SKM-1 treated with dmso at 0.1 percent for 144 hours (cell line): Measurements from ENCODE around the gene CLEC17A.
A peak's percentile ranks its signal among the peaks of the same experiment; 100 is the strongest.
"Not testable (repeated sequence)": the region's sequence is repeated elsewhere in the genome, so short reads cannot be mapped to it uniquely, and the experiment has no call there.

Experiments
- DNase-seq: peaks from one replicate; lab custom pipeline; 2025; ENCODE audit not compliant: unreplicated experiment; lab: John Stamatoyannopoulos, UW

Gene CLEC17A, protein sequence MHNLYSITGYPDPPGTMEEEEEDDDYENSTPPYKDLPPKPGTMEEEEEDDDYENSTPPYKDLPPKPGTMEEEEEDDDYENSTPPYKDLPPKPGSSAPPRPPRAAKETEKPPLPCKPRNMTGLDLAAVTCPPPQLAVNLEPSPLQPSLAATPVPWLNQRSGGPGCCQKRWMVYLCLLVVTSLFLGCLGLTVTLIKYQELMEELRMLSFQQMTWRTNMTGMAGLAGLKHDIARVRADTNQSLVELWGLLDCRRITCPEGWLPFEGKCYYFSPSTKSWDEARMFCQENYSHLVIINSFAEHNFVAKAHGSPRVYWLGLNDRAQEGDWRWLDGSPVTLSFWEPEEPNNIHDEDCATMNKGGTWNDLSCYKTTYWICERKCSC

DNA sequence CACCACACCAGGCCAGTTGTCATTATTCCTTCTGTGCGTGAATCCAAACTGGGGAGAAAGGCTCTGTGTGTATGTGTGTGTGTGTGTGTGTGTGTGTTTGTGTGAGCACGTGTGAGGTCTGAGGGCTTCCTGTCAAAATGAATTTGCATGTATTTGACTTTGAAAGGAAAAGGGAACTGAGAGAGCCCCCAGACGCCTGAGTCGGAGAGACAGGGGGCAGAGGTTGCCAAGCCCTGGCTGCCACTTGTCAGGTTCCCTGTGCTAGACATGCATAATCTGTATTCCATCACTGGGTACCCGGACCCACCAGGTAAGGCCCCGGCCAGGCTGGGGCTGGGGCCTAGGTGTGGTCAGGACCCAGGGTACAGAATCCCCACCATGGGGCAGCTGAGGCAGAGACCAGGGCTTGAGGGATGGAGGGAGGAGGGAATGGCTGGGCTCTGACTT, at the start of gene CLEC17A:
CLEC17A (plus strand) TSS at position 191 of the 447 bp plus-strand sequence; CDS start at position 268, 77 bp downstream.
- no peak for DNase-seq

DNA sequence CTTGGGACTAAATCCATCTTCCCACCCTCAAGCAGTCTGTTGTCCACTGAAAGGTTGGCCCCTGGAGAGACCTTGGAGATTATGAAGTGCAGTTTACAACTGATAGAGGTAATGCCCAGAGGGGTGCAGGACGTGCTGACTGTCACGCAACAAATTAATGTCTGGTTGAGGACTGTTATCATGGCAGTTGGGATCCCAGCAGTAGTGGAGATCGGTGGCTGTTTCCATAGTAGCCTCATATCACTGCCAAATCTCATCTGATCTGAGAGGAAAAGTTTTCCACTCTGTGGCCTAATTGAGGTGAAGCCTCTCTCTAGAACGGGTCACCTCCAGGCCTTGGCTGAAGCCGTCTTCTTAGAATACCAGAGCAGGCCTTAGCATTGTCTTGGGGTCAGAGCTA, 49.4 kb upstream of the CLEC17A start:
- DNase-seq = no peak

DNA sequence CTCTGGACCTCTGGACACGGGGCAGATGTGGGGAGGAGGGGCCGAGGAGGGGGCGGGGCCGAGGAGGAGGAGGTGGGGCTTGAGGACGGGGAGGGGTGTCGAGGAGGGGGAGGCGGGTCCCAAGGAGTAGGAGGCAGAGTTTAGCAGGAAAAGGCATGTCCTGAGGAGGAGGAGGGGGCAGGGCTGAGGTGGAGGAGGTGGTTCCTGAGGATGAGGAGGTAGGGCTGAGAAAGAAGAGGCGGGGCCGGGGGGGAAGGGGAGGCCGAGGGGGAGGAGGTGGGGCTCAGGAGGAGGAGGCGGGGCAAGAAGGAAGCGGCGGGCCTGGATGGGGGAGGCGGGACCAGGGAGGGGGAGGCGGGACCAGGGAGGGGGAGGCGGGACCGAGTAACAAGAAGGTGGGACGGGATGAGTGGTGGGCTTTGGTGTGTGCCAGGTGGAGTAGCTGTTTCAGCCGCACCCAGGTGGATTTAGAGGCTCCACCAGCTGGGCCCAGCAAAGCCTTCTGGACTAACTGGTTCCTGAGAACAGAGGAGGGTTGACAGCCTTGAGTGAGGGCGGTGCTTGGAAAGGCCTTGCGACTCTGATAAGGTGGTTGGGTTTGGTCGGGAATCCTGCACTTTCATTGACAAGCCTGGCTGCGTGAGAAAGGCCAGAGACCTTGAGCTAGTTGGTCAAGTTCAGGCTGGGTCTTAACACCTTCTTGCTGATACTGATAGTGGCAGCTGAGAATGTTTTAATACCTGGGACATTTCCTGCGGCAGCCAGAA, 45.8 kb upstream of the CLEC17A start:
- DNase-seq = peak; percentile 22

DNA sequence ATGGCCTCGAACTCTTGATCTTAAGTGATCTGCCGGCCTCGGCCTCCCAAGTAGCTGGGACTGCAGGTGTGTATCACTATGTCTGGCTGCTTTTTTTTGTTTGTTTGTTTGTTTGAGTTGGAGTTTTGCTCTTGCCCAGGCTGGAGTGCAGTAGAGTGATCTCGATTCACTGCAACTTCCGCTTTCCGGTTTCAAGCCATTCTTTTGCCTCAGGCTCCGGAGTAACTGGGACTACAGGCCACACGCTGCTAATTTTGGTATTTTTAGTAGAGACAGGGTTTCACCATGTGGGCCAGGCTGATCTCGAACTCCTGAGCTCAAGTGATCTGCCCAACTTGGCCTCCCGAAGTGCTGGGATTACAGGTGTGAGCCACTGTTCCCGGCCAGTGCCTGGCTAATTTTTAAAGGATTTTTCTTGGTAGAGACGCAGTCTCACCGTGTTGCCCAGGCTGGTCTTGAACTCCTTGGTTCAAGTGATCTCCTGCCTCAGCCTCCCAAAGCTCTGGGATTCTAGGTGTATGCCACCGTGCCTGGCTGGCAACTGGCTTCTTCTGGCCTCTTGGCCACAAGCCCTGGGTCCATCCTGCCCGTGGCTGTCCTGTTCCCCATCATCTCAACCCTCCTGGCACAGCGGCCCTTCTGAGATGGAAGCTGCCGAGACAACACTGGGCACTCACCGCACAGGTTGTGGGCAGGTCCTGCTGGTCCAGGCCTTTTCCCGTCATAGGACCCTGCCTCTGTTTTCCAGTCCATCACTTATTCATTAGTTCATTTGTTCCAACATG, 42.0 kb upstream of the CLEC17A start:
- DNase-seq = peak; percentile 3

DNA sequence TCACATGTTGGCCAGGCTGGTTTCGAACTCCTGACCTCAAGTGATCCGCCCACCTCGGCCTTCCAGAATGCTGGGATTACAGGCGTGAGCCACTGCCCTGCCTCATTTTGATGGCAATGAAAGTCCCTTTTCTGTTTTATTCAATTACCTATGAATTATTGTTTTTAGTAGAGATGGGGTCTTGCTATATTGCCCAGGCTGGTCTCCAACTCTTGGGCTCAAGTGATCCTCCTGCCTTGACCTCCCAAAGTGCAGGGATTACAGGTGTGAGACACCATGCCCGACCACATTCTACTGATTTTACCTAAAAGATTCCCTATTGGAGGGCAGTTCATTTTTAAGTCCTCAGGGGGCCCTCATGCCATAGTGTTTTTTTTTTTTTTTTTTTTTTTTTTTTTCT, 40.9 kb upstream of the CLEC17A start:
- not testable (repeated sequence) for DNase-seq

DNA sequence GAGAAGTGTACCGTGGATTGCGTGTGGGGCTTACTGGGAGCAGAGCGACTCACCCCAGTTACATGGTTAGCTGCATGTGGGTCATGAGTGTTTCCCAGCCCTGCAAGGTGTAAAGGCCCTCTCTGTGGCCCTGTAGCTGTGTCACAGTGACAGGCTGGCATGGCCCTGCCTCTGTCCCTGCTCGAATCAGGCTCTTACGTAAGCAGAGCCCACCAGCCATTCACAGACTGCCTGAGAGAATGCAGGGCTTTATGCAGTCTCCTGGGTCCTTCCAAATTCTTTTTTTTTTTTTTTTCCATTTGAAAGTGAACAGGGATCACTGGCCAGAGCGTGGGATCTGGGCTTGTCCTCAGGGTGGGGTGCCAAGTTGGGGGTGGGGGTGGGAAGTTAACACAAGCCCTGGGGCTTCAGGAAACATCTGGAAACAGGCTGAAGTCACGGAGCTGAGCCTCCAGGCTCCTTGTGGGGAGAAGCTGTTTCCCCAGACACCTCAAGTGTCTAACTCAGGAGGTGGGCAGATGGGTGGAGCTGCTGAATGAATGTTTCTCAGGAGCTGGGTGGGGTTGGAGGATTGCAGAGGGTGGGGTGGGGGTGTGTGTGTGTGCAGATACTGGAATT, 40.1 kb upstream of the CLEC17A start:
- no peak for DNase-seq

DNA sequence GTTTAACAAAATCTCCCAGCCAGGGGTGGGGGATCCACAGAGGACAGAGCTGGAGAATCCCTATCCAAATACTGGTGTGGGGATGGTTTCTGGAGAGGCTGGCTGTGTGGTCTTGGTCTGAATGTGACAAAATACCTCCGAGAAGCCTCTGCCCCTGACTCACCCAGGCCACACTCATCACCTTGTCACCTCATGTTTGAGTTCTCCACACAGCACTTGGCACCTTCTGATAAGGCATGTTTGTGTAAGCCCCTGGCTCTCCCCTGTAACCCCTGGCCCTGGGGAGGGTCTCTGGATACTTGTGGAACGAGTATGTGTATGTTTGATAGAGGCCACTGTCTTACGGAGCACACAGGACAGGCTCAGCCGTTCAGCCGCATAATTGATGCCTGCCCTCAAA, 38.8 kb upstream of the CLEC17A start:
- no peak for DNase-seq

DNA sequence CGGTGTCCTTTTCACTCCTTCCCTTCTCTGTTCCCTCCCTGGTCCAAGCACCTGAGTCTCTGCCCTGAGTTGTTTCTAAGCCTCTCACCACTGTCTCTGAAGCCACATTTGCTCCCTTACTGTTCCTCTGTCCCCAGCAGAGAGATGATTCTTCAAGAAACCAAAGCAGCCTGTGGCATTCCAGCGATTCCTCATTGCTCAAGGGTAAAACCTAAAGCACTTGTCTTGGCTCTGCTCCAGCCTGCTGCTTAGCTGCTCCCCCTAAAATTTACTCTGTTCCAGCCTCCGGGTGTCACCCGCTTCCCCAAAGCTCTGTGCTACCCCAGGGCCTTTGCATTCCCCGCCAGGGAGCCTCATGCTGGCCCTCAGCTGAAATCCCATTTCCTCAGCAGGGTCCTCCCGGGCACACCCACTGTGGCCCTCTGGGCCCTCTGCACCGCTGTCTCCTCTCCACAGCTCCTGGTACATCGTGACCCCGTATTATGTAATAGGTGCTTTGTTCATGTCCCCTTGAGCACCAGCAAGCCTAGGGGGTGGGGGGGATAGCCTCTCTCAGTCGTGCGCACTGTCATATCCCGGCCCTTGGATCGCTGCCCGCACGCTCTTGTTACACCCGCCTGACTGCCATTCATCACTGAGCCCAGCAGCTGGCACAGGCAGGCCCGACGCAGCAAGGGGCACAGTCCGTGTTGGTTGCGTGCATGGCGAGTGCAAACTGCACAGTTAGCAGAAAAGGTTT, 37.7 kb upstream of the CLEC17A start:
- DNase-seq = no peak

DNA sequence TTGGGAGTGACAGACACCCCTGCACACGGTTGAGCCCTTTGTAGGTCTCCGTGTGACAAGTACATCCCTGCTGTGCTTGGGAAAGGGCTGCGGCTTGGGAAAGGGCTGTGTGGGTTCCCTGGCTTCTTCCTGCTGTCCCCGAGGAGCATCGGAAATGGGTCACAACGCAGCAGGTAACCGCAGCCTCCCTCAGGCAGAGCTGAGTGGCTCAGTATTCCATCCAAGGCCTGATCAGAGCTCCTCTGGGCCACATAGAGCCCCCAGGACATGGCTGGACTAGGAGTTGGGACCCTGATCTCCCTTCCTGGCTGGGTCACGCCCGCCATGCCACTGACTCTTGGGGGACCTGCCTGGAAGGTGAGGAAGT, 37.2 kb upstream of the CLEC17A start:
- DNase-seq = no peak

DNA sequence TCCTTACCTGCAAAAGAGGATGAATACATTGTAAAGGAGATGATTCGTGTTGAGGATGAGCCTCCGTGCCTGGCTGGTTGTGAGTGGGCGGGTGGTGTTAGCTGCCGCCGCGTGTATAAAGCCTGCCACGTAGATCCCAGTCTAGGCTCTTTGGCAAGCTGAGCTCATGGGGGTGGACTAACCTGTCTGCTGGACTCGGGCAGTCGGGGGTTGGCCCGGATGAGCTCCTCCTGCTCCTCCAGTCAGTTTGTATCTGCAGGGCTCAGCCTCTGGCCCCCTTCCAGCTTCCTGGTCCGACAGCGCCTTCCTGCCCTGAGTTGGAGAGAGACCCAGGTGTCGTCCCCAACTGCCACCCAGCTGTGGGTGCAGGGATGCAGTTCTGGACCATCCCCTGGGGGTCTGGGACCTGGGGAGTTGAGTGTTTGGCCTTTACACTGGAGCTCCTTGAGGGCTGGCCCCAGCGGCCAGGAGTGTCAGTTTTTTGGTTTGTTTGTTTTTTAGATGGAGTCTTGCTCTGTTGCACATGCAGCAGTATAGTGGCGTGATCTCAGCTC, 32.6 kb upstream of the CLEC17A start:
- no peak for DNase-seq

DNA sequence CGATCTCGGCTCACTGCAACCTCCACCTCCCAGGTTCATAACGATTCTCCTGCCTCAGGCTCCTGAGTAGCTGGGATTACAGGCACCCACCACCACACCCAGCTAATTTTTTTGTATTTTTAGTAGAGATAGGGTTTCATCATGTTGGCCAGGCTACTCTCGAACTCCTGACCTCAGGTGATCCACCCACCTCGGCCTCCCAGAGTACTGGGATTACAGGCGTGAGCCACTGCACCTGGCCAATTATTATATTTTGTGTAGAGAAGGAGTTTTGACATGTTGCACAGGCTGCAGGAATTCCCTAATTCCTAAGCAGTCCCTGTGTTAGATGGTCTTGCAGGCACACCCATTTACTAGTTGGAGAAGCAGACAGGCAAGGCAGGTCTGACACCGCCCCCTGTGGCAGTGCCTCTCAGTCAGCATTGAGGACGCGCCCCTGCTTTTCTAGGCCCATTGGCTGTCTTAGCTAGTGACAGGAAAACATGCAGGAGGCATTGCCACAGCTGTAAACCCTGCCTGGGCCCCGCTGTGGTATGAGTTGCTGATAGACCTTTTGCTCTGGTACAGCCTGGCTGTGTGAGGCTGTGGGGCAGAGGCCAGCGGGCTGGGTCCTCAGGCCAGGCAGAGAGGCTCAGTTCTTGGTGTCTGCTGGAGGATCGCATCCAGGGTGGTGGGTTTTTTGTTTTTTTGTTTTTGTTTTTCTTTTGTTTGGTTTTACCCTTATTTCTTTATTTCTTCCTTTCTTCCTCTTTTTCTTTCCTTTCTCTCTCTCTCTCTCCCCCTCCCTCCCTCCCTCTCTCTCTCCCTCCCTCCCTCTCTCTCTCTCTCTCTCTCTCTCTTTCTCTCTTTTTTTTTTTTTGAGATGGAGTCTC, 31.5 kb upstream of the CLEC17A start:
- peak; percentile 94 for DNase-seq

DNA sequence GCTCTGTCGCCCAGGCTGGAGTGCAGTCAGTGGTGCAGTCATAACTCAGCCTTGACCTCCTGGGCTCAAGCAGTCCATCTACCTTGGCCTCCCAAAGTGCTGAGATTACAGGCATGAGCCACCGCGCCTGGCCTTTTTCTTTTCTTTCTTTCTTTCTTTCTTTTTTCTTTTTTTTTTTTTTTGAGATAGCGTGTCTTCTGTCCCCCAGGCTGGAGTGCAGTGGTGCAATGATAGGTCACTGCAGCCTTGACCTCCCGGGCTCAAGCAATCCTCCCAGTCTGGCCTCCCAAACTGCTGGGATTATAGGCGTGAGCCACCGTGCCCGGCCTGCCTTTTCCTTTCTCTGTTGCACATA, 30.9 kb upstream of the CLEC17A start:
- not testable (repeated sequence) for DNase-seq

DNA sequence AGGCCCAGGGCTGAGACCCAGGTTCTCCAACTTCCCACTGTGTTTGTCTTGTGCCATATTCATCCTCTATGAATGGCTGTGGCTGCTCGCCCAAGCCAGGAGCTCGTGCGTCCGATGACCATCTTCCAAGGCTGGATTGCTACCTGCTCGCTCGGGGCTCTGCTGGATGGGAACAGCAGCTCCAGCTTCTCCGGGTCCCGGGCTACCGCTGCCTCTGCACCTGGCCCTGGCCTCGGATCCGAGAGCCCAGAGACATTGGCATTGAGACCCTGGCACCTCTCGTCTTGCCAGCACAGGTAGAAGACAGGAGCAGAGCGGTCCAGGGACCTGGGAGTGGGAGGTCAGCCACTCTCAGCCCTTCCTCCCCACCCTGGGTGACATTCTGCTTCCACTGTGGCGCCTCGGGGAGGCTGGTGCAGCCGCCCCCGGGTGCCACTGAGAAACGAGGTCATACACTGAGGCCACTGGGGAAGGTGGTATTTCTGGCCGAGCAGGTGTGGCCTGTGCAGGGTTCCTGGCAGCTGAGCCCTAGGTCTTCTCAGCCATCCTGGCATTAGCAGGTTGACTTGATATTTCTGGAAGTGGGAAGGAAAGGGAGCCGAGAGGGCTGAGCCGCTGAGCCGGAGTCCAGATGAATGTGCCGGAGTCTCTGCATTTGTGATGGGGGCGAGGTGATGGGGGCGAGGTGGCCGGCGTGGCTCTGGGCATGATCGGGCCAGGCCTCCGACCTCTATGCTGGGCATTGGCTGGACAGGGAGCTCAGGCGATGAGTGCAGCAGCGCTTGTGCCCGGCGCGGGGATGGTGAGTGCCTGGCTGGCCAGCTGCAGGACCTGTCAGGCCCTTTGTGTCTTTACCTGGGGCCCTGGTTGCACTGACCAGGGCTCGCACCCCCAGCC, 29.6 kb upstream of the CLEC17A start:
- DNase-seq = no peak

DNA sequence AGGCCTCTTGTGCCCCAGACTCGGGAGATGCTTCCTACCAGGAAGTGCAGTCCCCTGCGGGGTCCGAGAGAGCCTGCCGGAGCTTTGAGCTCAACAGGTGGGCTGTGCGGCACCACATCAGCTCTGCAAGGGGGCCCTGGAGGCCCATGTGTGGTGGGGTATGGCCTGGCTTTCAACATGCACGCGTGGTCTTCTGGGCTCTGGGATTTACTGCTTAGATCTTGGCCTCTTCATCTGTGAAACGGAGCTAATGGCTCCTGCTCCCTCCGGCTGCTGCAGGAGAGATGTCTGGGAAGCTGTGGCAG, 29.0 kb upstream of the CLEC17A start:
- no peak for DNase-seq

DNA sequence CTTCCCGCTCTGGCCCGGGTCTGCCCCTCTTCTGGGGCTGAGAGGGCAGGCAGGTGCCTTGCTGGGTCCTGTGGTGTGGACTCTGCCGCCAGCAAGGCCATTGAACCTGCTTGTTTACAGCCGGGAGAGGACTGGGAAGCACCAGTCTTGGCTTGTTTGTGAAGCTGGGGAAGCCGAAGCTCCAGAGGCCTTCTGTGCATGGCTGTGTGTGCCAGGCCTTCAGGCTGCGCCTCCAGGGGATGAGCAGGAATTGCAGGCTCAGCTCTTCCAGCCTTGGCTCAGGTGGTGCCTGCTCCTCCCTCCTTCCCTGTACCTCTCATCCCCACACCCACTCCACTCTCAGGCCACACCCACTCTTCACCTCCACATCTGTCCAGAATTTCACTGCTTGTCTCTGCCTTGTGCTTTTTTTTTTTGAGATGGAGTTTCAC, 28.5 kb upstream of the CLEC17A start:
- DNase-seq = no peak

DNA sequence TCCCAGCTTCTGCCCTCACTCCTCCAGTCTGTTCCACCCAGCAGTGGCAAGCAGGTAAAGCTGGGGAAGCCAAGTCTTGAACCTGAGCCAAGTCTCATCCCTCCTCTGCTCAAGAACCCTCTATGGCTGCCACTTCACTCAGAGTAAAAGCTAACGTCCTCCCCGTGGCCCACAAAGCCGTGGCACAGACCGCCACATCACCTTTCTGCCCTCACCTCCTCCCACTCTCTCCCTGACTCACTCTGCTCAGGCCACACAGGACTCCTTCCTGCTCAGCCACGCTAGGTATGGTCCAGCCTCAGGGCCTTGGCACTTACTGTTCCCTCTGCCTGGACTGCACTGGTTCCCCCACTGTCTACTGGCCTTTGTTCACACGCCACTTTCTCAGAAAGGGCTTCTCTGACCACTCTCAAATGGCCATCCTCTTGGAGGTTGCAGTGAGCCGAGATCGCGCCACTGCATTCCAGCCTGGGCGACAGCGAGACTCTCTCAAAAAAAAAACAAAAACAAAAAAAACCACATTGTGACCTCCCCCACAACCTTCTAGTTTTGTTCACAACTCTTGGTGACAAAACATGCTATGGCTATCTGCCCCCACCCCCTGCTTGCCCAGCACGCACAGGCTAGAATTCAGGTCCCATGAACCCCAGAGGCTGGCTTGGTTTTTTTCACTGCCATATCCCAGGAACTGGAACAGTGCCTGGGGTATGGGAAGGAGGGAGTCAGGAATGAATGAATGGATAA, 26.8 kb upstream of the CLEC17A start:
- no peak for DNase-seq

DNA sequence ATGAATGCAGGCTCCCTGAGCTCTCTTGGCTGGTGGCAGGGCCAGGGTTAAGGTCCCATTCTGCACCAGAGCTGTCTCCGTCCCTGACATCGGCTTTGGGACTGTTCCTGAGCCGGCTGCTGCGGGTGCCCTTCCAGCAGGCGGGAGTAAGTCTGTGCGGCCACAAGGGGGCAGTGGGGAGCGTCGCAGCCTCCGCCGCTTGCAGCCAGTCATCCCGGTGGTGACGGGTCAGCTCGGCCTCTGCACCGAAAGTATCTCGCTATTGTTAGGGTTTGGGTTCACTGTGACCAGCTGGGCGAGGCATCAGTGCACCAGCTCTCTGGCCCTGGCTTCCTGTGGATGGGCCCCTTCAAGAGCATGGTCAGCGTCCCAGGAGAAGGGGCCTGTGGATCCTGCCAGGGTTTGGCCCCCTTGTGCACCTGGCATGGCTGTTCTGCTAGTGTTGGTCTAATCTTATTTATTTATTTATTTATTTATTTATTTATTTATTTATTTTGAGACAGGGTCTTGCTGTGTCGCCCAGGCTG, 26.2 kb upstream of the CLEC17A start:
- DNase-seq = peak; percentile 65
